Left renal pelvis (tissue), 4 donors: ENCODE results near the gene HINT1. TPM values are rescaled to one million over a fixed set of nuclear protein-coding genes. Genes with fewer than 3 reads are reported as not detected.

Source experiments
- DNase-seq, 4 donors: peaks; one replicate each; pipeline ENCODE4 v3.0.0-alpha.2; 2013; ENCODE audit warnings: low read depth in 4 of 4, low spot score in 3 of 4
- polyA plus RNA-seq, 4 donors: library from polyadenylated mRNA; unstranded; fragments of 120-200 nt; gene quantifications; one replicate each; pipeline ENCODE4 v1.2.1, GENCODE V29; 2013; ENCODE audit not compliant: insufficient read length in 4 of 4

The HINT1 gene
- polyA plus RNA-seq, 4 donors: 298 to 407 (median 399) TPM

- DNase-seq: no peak
These were observed 50.3 kb downstream of the HINT1 start for GRCh38 chr5:131114754-131115153.

- DNase-seq: no peak
These were observed 52.6 kb downstream of the HINT1 start for GRCh38 chr5:131112424-131112823.

GRCh38 chr5:131110256-131110594 lies 54.8 kb downstream of the HINT1 start:
- no peak for DNase-seq

GRCh38 chr5:131109540-131110255 lies 55.4 kb downstream of the HINT1 start:
- DNase-seq: peak in 3 of 4 donors; percentile 5 to 8 (median 8)

Other genes with a start within 250 kb of the HINT1 start
- gene LYRM7, start 5.7 kb upstream of the HINT1 start, polyA plus RNA-seq: 10 to 100 TPM; 13.3 to 18.1 (median 15.7) TPM
- gene CDC42SE2, start 98.8 kb upstream of the HINT1 start, polyA plus RNA-seq: 10 to 100 TPM; 33.1 to 61.2 (median 51.1) TPM